Left cardiac atrium (tissue), 4 donors: ENCODE measurements around the gene NOVA1. TPM values are rescaled to one million over a fixed set of nuclear protein-coding genes. Genes with fewer than 3 reads are reported as not detected.

Experiments used
- ATAC-seq, 2 donors: fragments of 200-7000 bp; cut with Tn5 transposase; one replicate each; pipeline ENCODE4 v1.9.1; 2020; ENCODE audit warnings: mild to moderate bottlenecking in 2 of 2, moderate library complexity in 2 of 2
- DNase-seq: peaks from one replicate; pipeline ENCODE4 v3.0.0-alpha.2; 2020
- intact Hi-C, 2 donors: fragments of 100-400 bp; cut with DNase I; formaldehyde crosslinking; loops; one replicate each; pipeline versions ENCODE4 v1.14.1 to v1.15.1; 2022 to 2023
- total RNA-seq, 2 donors: library from RNA; stranded (reverse); fragmentation: NEBNext Ultra II Directional; extraction: Animal tissue kit (Norgen Biotek cat#: 25700); gene quantifications; one replicate each; pipeline ENCODE4 v1.2.1, GENCODE V29; 2021
- donor health status: DM: no; HTN: yes; CAD: no.
- donor health status: DM: no; HTN: yes; CAD: no; lungs with severe emphysema.
- donor health status: DM: yes; HTN: yes; CAD: no.
- donor health status: Dilated cardiomyopathy.

The NOVA1 gene
- total RNA-seq, 2 donors from 2014 or later = 2.9 to 4.8 TPM

DNA sequence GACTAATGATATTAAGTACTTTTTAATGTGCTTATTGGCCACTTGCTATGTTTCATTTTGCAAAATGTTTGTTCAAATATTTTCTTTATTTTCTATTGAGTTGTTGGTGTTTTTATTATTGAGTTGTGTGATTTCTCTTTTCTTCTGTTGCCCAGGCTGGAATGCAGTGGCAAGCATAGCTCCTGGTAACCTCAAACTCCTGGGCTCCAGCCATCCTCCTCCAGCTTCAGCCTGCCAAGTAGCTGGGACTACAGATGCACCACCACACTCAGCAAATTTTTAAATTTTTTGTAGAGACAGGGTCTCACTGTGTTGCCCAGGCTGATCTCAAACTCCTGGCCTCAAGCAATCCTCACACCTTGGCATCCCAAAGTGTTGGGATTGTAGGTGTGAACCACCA is 199.2 kb downstream of the NOVA1 start:
- no peak for ATAC-seq
- DNase-seq = no peak
- intact Hi-C loops = no loop called here
